A673 (cell line): ENCODE results near the gene SGPL1. TPM values are rescaled to one million over a fixed set of nuclear protein-coding genes. Genes with fewer than 3 reads are reported as not detected.

ENCODE experiments used
- BruUV-seq: library from RNA; stranded (reverse); fragments of 400-500 nt; replicated peaks from 2 replicates; lab custom pipeline; 2021; lab: Mats Ljungman, UMichigan
- CTCF ChIA-PET: fragments of 300-600 bp; sonication (Branson Sonifier 250); formaldehyde crosslinking; loops from one replicate; lab custom pipeline; 2022; ENCODE audit warnings: antibody characterized with exemption; lab: Charles Lee
- POLR2A ChIA-PET: fragments of 300-600 bp; sonication (Branson Sonifier 250); formaldehyde crosslinking; loops from one replicate; lab custom pipeline; 2022; ENCODE audit warnings: antibody characterized with exemption; ENCODE audit not compliant: low non-redundant PET; lab: Charles Lee
- DNase-seq: peaks from one replicate; pipeline ENCODE4 v3.0.0-alpha.2; 2015; ENCODE audit warnings: low spot score
- H3K27ac ChIP-seq: fragments of 200-600 bp; sonication (generic); 2 replicates; pipeline ENCODE4 v1.5.1; 2016; ENCODE audit warnings: mixed run types, low read depth, mild to moderate bottlenecking, mixed read lengths, antibody characterized with exemption, low read length; ENCODE audit not compliant: poor library complexity, severe bottlenecking
- H3K27me3 ChIP-seq: fragments of 200-600 bp; sonication (generic); replicated peaks from 2 replicates; pipeline ENCODE4 v1.6.1; 2017; ENCODE audit warnings: mixed run types, low read depth, mild to moderate bottlenecking, mixed read lengths, antibody characterized with exemption, low read length; ENCODE audit not compliant: insufficient read depth, poor library complexity
- H3K36me3 ChIP-seq: fragments of 200-600 bp; sonication (generic); 2 replicates; pipeline ENCODE4 v1.6.1; 2016; ENCODE audit warnings: mixed run types, mild to moderate bottlenecking, mixed read lengths, antibody characterized with exemption, low read length; ENCODE audit not compliant: insufficient read depth, poor library complexity, severe bottlenecking
- H3K4me1 ChIP-seq: fragments of 200-600 bp; sonication (generic); 2 replicates; pipeline ENCODE4 v1.6.1; 2017; ENCODE audit warnings: mixed run types, mild to moderate bottlenecking, mixed read lengths, antibody characterized with exemption, low read length; ENCODE audit not compliant: insufficient read depth, poor library complexity, severe bottlenecking
- H3K4me3 ChIP-seq: fragments of 200-600 bp; sonication (generic); 2 replicates; pipeline ENCODE4 v1.5.1; 2016; ENCODE audit warnings: low read depth, mixed run types, mild to moderate bottlenecking, mixed read lengths, low read length; ENCODE audit not compliant: poor library complexity, severe bottlenecking
- H3K9me3 ChIP-seq: fragments of 200-600 bp; sonication (generic); 2 replicates; pipeline ENCODE4 v1.6.1; 2016; ENCODE audit warnings: mixed run types, low read depth, mild to moderate bottlenecking, mixed read lengths, antibody characterized with exemption, low read length; ENCODE audit not compliant: poor library complexity, severe bottlenecking
- CTCF ChIP-seq: fragments of 300-800, 200-600 bp; sonication (generic); conservative IDR thresholded peaks from 2 replicates; pipeline ENCODE4 v1.5.1; 2017; ENCODE audit warnings: low read depth, mild to moderate bottlenecking, antibody characterized with exemption, low read length, moderate library complexity, mixed read lengths
- EZH2 ChIP-seq: fragments of 200-600 bp; sonication (generic); IDR thresholded peaks from 2 replicates; pipeline ENCODE4 v1.6.1; 2017; ENCODE audit warnings: borderline replicate concordance, low read depth, mild to moderate bottlenecking, mixed read lengths, antibody characterized with exemption, low read length; ENCODE audit not compliant: poor library complexity, severe bottlenecking
- intact Hi-C: fragments of 100-400 bp; cut with micrococcal nuclease; formaldehyde crosslinking; loops from one replicate; pipeline ENCODE4 v1.10.0; 2022; ENCODE audit not compliant: unreplicated experiment
- total RNA-seq: library from RNA; stranded (reverse); gene quantifications from 2 replicates; pipeline ENCODE4 v1.2.3, GENCODE V29; 2021

The SGPL1 gene
- total RNA-seq, 1 experiment from 2014 or later: 48.6 TPM

GRCh38 chr10:70928140-70928539, 112.4 kb downstream of the SGPL1 start:
- intact Hi-C loops: no loop called here
- no TSS peak for BruUV-seq
- CTCF ChIA-PET: interaction anchor here (0.5 kb wide), 1 partner anchor 391 kb away, joined by 4 read pairs; no protein-coding TSS in a partner anchor
- no peaks in the 10 kb centered on the region for H3K27me3 ChIP-seq
- H3K36me3 ChIP-seq: no peaks in the 10 kb centered on the region
- H3K4me1 ChIP-seq: peaks cover 7% of the 10 kb centered on the region
- TF ChIP-seq CTCF: no peak
- no peak for TF ChIP-seq EZH2
- no peak overlapping the region for H3K4me3 ChIP-seq
- no peak overlapping the region for H3K27ac ChIP-seq
- no peak for DNase-seq
- no peaks in the 10 kb centered on the region for H3K9me3 ChIP-seq
- POLR2A ChIA-PET: no interaction called here

GRCh38 chr10:70930263-70931000, 114.7 kb downstream of the SGPL1 start:
- H3K27ac ChIP-seq: no peak overlapping the region
- intact Hi-C loops: no loop called here
- H3K9me3 ChIP-seq: no peaks in the 10 kb centered on the region
- POLR2A ChIA-PET: no interaction called here
- peaks cover 7% of the 10 kb centered on the region for H3K4me1 ChIP-seq
- no TSS peak for BruUV-seq
- CTCF ChIA-PET: no interaction called here
- H3K4me3 ChIP-seq: no peak overlapping the region
- TF ChIP-seq EZH2: no peak
- TF ChIP-seq CTCF: no peak
- DNase-seq: no peak
- H3K36me3 ChIP-seq: no peaks in the 10 kb centered on the region
- H3K27me3 ChIP-seq: no peaks in the 10 kb centered on the region

Other genes starting within 250 kb of the SGPL1 start
- not detected in 2 replicates for gene PRF1, start 213.2 kb upstream of the SGPL1 start, total RNA-seq
- gene ADAMTS14, start 143.4 kb upstream of the SGPL1 start, total RNA-seq: 0.09 and 0.21 TPM in 2 replicates
- gene TBATA, start 30.6 kb upstream of the SGPL1 start, total RNA-seq: not detected in 2 replicates
- gene PCBD1, start 72.6 kb downstream of the SGPL1 start, total RNA-seq: 41.2 and 43.4 TPM in 2 replicates